HepG2 (cell line): ENCODE results near the gene SPDL1. TPM values are rescaled to one million over a fixed set of nuclear protein-coding genes. Genes with fewer than 3 reads are reported as not detected.

Experiments used
- ATAC-seq: fragments of 200-7000 bp; cut with Tn5 transposase; 3 replicates; pipeline ENCODE4 v1.9.1; 2020; ENCODE audit warnings: mild to moderate bottlenecking, moderate library complexity
- BruUV-seq: library from RNA; stranded (reverse); fragments of 400-500 nt; replicated peaks from 2 replicates; lab custom pipeline; 2021; lab: Mats Ljungman, UMichigan
- CTCF ChIA-PET: fragments of 300-600 bp; formaldehyde crosslinking; extraction: SDS; loops from one replicate; lab custom pipeline; 2021; ENCODE audit warnings: low total read pairs, inconsistent platforms, low intra/inter-chr PET ratio; lab: Yijun Ruan, JAX
- POLR2A ChIA-PET: fragments of 350-600 bp; sonication (Branson Sonifier 250); formaldehyde crosslinking; loops from one replicate; lab custom pipeline; 2020; ENCODE audit warnings: antibody characterized with exemption, inconsistent platforms; lab: Yijun Ruan, JAX
- DNase-seq: peaks from one replicate; pipeline ENCODE4 v3.0.0-alpha.2; 2015; ENCODE audit warnings: low spot score
- FAIRE-seq: peaks from 3 replicates; lab custom pipeline; 2011; peaks lifted over from hg19 to GRCh38; lab: Jason Lieb, UNC
- H2AFZ ChIP-seq: one replicate; pipeline ENCODE4 v1.6.1; 2011; ENCODE audit warnings: low read length, inconsistent platforms
- H3K27ac ChIP-seq: fragments of 300-600 bp; 3 replicates; pipeline ENCODE4 v1.8.0; 2011; ENCODE audit warnings: mixed run types, mild to moderate bottlenecking, mixed read lengths, low read length, inconsistent platforms; ENCODE audit not compliant: insufficient read depth; ENCODE audit errors: extremely low read length
- H3K27me3 ChIP-seq, 2 experiments: fragments of 200-600 bp in 1 of 2; 2 replicates in 1 of 2; 3 replicates in 1 of 2; pipeline versions ENCODE4 v1.6.0 to v1.8.0; 2011; ENCODE audit warnings: low read length in 2 of 2, mild to moderate bottlenecking in 2 of 2, moderate library complexity in 2 of 2, inconsistent platforms in 1 of 2; ENCODE audit not compliant: insufficient read depth in 2 of 2, control insufficient read depth in 1 of 2
- H3K36me3 ChIP-seq, 2 experiments: fragments of 200-600 bp in 1 of 2; replicated peaks in 1 of 2; 2 replicates in 1 of 2; 3 replicates in 1 of 2; pipeline versions ENCODE4 v1.5.1 to v1.8.0; 2011; ENCODE audit warnings: low read length in 2 of 2, inconsistent platforms in 1 of 2; ENCODE audit not compliant: insufficient read depth in 2 of 2, control insufficient read depth in 1 of 2
- H3K4me1 ChIP-seq: 2 replicates; pipeline ENCODE4 v1.5.1; 2012; ENCODE audit warnings: low read length, inconsistent platforms; ENCODE audit not compliant: insufficient read depth
- H3K4me2 ChIP-seq: 2 replicates; pipeline ENCODE4 v1.6.0; 2011; ENCODE audit warnings: low read depth, low read length, inconsistent platforms
- H3K4me3 ChIP-seq, 3 experiments: fragments of 200-600 bp in 1 of 3; sonication (generic), shearing (Covaris generic) in 1 of 3; replicated peaks in 1 of 3; 2 replicates each; pipeline ENCODE4 v1.5.1; 2011 to 2016; ENCODE audit warnings: low read length in 3 of 3, inconsistent platforms in 2 of 3, low read depth in 2 of 3, mild to moderate bottlenecking in 2 of 3, control low read depth in 1 of 3, mixed read lengths in 1 of 3; ENCODE audit not compliant: insufficient read depth in 1 of 3
- H3K79me2 ChIP-seq: one replicate; pipeline ENCODE4 v1.6.1; 2011; ENCODE audit warnings: low read length, inconsistent platforms; ENCODE audit not compliant: insufficient read depth
- H3K9ac ChIP-seq: 2 replicates; pipeline ENCODE4 v1.6.0; 2011; ENCODE audit warnings: mild to moderate bottlenecking, low read depth, low read length, inconsistent platforms; ENCODE audit not compliant: insufficient read depth
- H3K9me3 ChIP-seq: 2 replicates; pipeline ENCODE4 v1.5.1; 2012; ENCODE audit warnings: mild to moderate bottlenecking, low read length
- H4K20me1 ChIP-seq: 2 replicates; pipeline ENCODE4 v1.6.0; 2011; ENCODE audit warnings: inconsistent platforms, mild to moderate bottlenecking, low read length, moderate library complexity; ENCODE audit not compliant: insufficient read depth
- ATAD3A ChIP-seq: sonication (generic); formaldehyde crosslinking; IDR thresholded peaks from 2 replicates; pipeline ENCODE4 v1.4.0; 2020; ENCODE audit warnings: missing genetic modification reagents
- ATF7 ChIP-seq, 2 experiments: fragments of 450-650 bp in 1 of 2; sonication (generic) in 1 of 2; formaldehyde crosslinking in 1 of 2; IDR thresholded peaks; 2 replicates each; pipeline versions ENCODE4 v1.4.0 to v1.6.1; 2016 to 2020; ENCODE audit warnings: antibody characterized with exemption in 1 of 2, mild to moderate bottlenecking in 1 of 2, missing genetic modification reagents in 1 of 2
- BRCA1 ChIP-seq: sonication (generic); formaldehyde crosslinking; IDR thresholded peaks from 2 replicates; pipeline ENCODE4 v1.4.0; 2020; ENCODE audit warnings: missing genetic modification reagents
- MYC ChIP-seq: sonication (generic); formaldehyde crosslinking; IDR thresholded peaks from 2 replicates; pipeline ENCODE4 v1.9.0; 2021; ENCODE audit warnings: missing genetic modification reagents, borderline replicate concordance
- MYNN ChIP-seq: sonication (generic); formaldehyde crosslinking; IDR thresholded peaks from 2 replicates; pipeline ENCODE4 v1.4.0; 2020; ENCODE audit warnings: mild to moderate bottlenecking, low read depth, missing genetic modification reagents
- RFX1 ChIP-seq: fragments of 450-650 bp; IDR thresholded peaks from 2 replicates; pipeline ENCODE4 v1.6.1; 2017
- RFX3 ChIP-seq: IDR thresholded peaks from 2 replicates; pipeline ENCODE4 v1.6.1; 2016; ENCODE audit warnings: missing biosample characterization, missing genetic modification reagents
- ZNF205 ChIP-seq: IDR thresholded peaks from 2 replicates; pipeline ENCODE4 v1.6.1; 2018; ENCODE audit warnings: missing biosample characterization, missing genetic modification reagents
- ZNF7 ChIP-seq: IDR thresholded peaks from 2 replicates; pipeline ENCODE4 v1.6.1; 2016; ENCODE audit warnings: missing biosample characterization, missing genetic modification reagents
- ZNF790 ChIP-seq: sonication (generic); formaldehyde crosslinking; IDR thresholded peaks from 2 replicates; pipeline ENCODE4 v1.8.0; 2022; ENCODE audit warnings: missing genetic modification reagents, mild to moderate bottlenecking, borderline replicate concordance
- ZNF816 ChIP-seq: sonication (generic); formaldehyde crosslinking; IDR thresholded peaks from 2 replicates; pipeline ENCODE4 v1.8.0; 2022; ENCODE audit warnings: missing genetic modification reagents, mild to moderate bottlenecking, borderline replicate concordance
- WGBS: methylation state at CpG from one replicate; pipeline ENCODE4 v1.1.6; 2017; ENCODE audit warnings: low lambda C conversion rate; 5-methylcytosine and 5-hydroxymethylcytosine counted together
- in situ Hi-C: cut with HindIII; loops from 2 replicates; pipeline ENCODE4 v1.10.0; 2017; ENCODE audit warnings: low pct_unique_long_range_greater_than_20kb; ENCODE audit not compliant: extremely low pct_ligation_motif_present
- intact Hi-C: fragments of 100-400 bp; cut with micrococcal nuclease; formaldehyde crosslinking; loops from one replicate; pipeline ENCODE4 v1.10.0; 2022; ENCODE audit not compliant: unreplicated experiment
- polyA plus RNA-seq, 8 experiments: library from polyadenylated mRNA; depleted of rRNA in 3 of 8; stranded (reverse) in 7 of 8; unstranded in 1 of 8; fragments of >200 nt; fragmentation: Illumina TruSeq in 4 of 8; extraction: Trizol in 4 of 8; gene quantifications; 2 replicates each; pipeline versions ENCODE4 v1.2.1 to v1.2.3, GENCODE V29; 2011 to 2016; ENCODE audit warnings: low read depth in 4 of 8, missing spikeins in 1 of 8, mixed read lengths in 1 of 8; ENCODE audit not compliant: insufficient read depth in 1 of 8
- total RNA-seq, 5 experiments: library from RNA; depleted of rRNA; stranded (reverse); fragments of >200 nt; fragmentation: Illumina TruSeq; extraction: Trizol; gene quantifications; 2 replicates each; pipeline ENCODE4 v1.2.3, GENCODE V29; 2016; ENCODE audit warnings: low read depth in 1 of 5

Gene SPDL1
- total and polyA plus RNA-seq, 2 of the 13 experiments (the other 11 are each of a cell fraction or from before 2014, with no cell fraction given) = 10.9 to 36.6 TPM

- no peaks in the 10 kb centered on the region for H4K20me1 ChIP-seq
- H2AFZ ChIP-seq = no peak overlapping the region
- no peak overlapping the region for H3K4me3 ChIP-seq
- H3K4me1 ChIP-seq = no peaks in the 10 kb centered on the region
- H3K27ac ChIP-seq = no peak overlapping the region
- no peaks in the 10 kb centered on the region for H3K79me2 ChIP-seq
- DNase-seq = no peak
- peaks cover 5 to 36% of the 10 kb centered on the region in 2 experiments; a peak in 4 of 5 replicates for H3K36me3 ChIP-seq
- WGBS = 97% methylated on average over 6 of the region's 6 CpGs
- H3K27me3 ChIP-seq = no peaks in the 10 kb centered on the region
- no peak overlapping the region for H3K4me2 ChIP-seq
- CTCF ChIA-PET = no interaction called here
- no TSS peak for BruUV-seq
- no peak overlapping the region for H3K9ac ChIP-seq
- TF ChIP-seq ZNF7 (CRISPR knock-in tag) = no peak
- TF ChIP-seq, all 625 proteins: peak for 0
- POLR2A ChIA-PET = no interaction called here
- FAIRE-seq = no peak
- no peaks in the 10 kb centered on the region for H3K9me3 ChIP-seq
- no peak for ATAC-seq
- intact Hi-C loops = no loop called here
- in situ Hi-C loops = loop anchor here (25.0 kb wide), 2 partner anchors 606 to 906 kb away; no protein-coding TSS in a partner anchor
Observed at GRCh38 chr5:169592937-169593650, 9.5 kb downstream of the SPDL1 start.

- no peak overlapping the region for H3K4me2 ChIP-seq
- H3K27ac ChIP-seq = no peak overlapping the region
- FAIRE-seq = no peak
- ATAC-seq = no peak
- ChIA-PET POLR2A (no interaction called here), CTCF (no interaction called here)
- no peak overlapping the region for H3K4me3 ChIP-seq
- H2AFZ ChIP-seq = no peak overlapping the region
- intact Hi-C loops (no loop called here), in situ Hi-C loops (loop anchor here (25.0 kb wide), 2 partner anchors 608 to 908 kb away; no protein-coding TSS in a partner anchor)
- BruUV-seq = no TSS peak
- no peak overlapping the region for H3K9ac ChIP-seq
- H3K4me1 ChIP-seq = no peaks in the 10 kb centered on the region
- 100% methylated on average over 1 of the region's 1 CpG for WGBS
- peaks cover 6 to 40% of the 10 kb centered on the region in 2 experiments; a peak in 4 of 5 replicates for H3K36me3 ChIP-seq
- no peaks in the 10 kb centered on the region for H3K27me3 ChIP-seq
- no peaks in the 10 kb centered on the region for H3K9me3 ChIP-seq
- H3K79me2 ChIP-seq = no peaks in the 10 kb centered on the region
- no peaks in the 10 kb centered on the region for H4K20me1 ChIP-seq
- TF ChIP-seq MYNN (CRISPR knock-in tag) (no peak), RFX1 (no peak), RFX3 (no peak), ZNF790 (no peak), ZNF205 (CRISPR knock-in tag) (no peak), ATAD3A (CRISPR knock-in tag) (no peak), BRCA1 (no peak), MYC (no peak), ATF7 (IDR thresholded peaks at IDR 0.05) (no peak), ATF7 (CRISPR knock-in tag; IDR thresholded peaks at IDR 0.05) (no peak), ZNF816 (CRISPR knock-in tag) (no peak)
- no peak for DNase-seq
Observed at GRCh38 chr5:169595172-169595820, 11.7 kb downstream of the SPDL1 start.
